ENCODE measurements around the gene CYP20A1. TPM values are rescaled to one million over a fixed set of nuclear protein-coding genes. Genes with fewer than 3 reads are reported as not detected.

Gene CYP20A1
- total RNA-seq, 1 donor from 2014 or later: 31.3 TPM

Other genes starting within 250 kb of the CYP20A1 start
- 20.0 and 20.4 TPM in 2 replicates for gene NBEAL1, start 224.1 kb upstream of the CYP20A1 start, total RNA-seq
- gene ABI2, start 89.4 kb downstream of the CYP20A1 start, total RNA-seq: 26.7 and 30.8 TPM in 2 replicates